Mammary microvascular endothelial cell (primary cell): ENCODE results near the gene SYNJ2. TPM values are rescaled to one million over a fixed set of nuclear protein-coding genes. Genes with fewer than 3 reads are reported as not detected.

ENCODE experiments used
- total RNA-seq: library from RNA; depleted of rRNA; stranded (reverse); fragments of >200 nt; gene quantifications from 2 replicates; pipeline ENCODE4 v1.2.3, GENCODE V29; 2015

Gene SYNJ2
- 55.4 and 55.9 TPM in 2 replicates for total RNA-seq

DNA sequence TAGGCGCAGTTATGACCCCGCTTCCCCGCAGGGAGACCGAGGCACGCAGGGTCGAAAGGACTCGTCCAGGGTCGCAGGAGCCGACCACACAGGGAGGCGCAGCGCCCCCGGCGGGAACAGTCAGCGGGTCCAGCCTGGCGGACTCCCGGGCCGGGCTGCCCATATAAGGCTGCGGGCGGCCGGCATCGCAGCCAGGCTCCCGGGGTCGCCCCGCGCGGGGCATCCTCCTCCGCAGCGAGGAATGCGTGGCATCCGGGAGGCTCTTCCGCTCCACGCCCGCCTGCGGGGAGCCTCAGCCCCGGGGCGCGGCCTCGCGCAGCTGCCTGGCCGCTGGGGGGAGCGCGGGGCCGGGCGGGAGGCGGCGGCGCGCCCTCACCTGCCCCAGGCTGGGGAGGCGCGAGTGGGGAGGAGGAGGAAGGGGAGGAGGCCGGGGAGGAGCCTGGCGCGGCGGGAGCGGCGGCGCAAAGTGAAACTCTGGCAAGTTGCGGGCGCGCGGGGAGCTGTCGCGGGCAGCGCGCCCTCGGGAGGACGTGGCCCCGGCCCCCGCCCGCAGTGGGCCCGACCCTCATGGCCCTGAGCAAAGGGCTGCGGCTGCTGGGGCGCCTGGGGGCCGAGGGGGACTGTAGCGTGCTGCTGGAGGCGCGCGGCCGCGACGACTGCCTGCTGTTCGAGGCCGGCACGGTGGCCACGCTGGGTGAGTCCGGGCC is at the start of gene SYNJ2:
Gene SYNJ2, plus strand, starts transcription at position 469 of the 707 bp plus-strand sequence. Its CDS starts 99 bp downstream, at position 568.

Other genes with a start within 250 kb of the SYNJ2 start
- gene SNX9, start 158.6 kb upstream of the SYNJ2 start, total RNA-seq, result 43.5 and 47.4 TPM in 2 replicates
- gene SERAC1, start 186.4 kb downstream of the SYNJ2 start, total RNA-seq, result 3.4 and 3.6 TPM in 2 replicates
- 9.3 and 9.9 TPM in 2 replicates for gene GTF2H5, start 186.5 kb downstream of the SYNJ2 start, total RNA-seq